C1 segment of cervical spinal cord (tissue), 14 donors: ENCODE measurements around the gene SH2D1B.
"Not testable (repeated sequence)": the region's sequence is repeated elsewhere in the genome, so short reads cannot be mapped to it uniquely, and the experiment has no call there.

Experiments used
- DNase-seq, 14 donors: peaks; one replicate each; lab custom pipeline; 2025; lab: John Stamatoyannopoulos, UW

Gene SH2D1B

DNA sequence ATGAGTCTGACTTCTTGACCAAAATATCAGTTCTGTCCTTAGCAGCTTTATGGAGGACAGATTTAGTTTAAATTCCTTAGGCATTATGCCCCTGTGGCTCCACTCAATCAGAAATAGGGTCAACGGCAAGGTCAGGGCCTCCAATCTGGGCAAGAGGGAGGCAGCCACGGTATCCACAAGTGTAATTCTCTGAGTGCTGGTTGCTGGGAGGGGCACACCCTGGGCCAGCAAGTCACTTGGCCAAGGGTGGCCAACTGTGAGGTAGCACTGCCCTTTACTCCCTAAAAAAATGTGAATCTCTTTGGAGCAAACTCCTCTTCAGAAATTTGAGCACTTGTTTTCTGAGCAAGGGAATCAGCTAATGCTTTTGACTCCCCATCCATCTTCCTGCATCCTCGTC, 48.1 kb downstream of the SH2D1B start:
- no peak for DNase-seq

DNA sequence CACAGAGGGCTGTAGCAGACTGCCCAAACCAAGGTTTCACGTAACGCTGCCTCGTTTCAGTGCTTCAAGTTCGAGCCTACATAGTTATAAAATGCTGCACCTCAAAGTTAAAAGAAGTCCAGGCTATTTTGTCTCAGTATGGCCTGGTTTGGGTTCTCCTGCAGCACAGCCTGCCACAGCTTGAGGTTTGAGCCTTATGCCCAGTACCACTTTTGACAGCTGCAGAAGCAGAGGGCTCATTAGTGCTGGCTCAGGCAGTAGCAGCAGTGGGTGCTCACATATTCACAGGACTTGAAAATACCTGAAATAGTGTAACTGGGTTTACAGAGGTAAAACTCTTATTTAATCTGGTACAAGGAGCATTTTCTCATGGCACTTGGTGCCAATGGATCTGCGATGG, 50.6 kb downstream of the SH2D1B start:
- DNase-seq, result no peak

DNA sequence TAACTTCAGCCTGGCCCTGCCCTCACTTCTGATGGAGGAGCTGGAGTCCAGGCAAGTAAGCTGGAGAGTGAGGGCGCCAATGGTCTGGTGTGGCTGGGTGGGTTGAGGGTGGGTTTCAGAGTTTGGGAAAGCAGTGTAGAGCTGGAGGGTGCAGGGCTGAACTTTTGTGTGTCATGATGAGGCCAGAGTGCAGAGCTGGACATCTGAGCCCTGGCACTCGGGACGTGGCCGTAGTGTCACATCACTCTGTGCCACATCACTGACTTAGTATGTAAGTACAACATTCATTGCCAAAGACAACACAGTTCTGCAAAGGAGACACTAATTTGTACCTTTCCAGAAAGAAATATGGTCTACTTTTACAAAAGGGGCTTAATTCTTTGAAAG, 51.1 kb downstream of the SH2D1B start:
- no peak for DNase-seq

DNA sequence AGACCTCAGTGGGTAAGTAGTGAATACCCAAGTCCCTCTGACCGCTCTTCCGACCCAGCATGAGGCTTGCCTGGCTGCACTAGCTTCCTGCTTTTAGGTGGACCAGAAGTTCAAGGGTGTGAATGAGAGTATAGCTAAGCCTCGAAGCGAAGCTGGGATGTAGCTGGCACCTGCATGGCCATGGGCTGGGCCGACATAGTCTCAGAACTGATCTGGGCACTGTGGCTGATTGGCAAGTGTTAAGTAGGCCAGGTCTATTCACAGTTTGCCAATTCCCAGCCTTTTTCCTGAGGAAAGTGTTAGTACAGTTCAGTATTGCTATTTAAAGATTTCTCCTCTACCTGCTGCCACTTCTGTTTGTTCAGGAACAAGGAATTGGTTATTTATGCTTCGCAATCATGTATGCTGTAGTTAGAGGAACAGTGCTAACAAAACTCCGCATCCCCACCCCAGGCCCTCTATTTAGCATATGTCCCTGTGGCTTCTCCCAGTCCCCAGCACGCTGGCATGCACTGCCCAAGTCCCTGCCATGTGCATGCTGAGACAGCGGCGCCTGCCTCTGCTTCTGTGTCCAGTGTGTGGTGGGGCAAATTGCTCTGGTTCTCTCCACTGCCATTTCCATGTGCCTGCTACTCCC, 51.6 kb downstream of the SH2D1B start:
- DNase-seq, result no peak

DNA sequence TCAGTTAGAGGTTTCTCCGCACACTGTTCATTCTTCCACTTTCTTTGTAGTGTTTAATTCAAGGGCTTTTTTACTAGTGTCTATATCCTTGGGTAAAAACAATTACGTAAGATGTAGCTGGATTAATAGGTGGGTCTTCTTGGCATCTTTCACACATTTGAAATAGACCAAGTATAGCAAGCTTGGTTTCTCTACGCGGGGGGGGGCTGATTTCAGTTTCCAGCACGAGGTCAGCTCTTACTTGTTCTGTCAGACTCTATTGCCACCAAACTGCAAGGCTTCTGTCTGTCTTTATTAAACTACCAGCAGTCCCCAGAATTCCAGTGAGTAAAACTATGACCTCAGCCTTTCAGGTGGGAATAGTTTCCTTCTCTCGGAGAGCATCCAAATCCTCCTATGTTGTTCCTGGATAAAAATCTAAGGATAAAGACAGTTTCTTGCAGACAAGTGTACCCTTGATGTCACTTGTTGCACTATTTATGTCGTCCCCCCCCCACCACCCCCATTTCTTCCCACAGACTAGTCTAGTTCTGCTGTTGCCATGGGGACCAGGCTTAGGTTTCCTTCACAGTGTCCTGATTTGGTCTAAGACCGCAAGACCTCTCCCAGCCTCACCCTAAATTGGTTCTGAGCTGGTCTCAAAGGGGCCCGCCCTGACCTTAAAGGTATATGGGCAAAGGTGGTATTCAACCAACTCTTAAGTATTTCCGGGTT, 52.3 kb downstream of the SH2D1B start:
- DNase-seq, result no peak

DNA sequence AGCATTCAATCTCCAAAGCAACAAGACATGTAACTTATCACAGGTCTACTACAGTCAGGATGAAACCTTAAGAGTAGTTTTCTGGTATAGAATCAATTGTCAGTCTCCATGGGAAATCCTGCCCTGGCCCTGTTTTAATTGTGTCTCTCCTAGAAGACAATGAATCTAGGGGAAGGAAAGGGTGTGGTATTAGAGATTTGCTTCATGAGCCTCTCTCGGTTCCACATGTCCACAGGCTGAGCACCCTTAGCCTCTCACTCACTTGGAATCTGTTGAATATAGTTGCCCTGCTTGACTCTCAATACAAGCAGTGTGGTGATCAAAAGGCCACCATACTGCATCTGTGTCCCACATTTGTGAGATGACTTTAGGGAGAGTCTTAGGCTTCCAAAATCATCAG, 53.0 kb downstream of the SH2D1B start:
- no peak for DNase-seq

DNA sequence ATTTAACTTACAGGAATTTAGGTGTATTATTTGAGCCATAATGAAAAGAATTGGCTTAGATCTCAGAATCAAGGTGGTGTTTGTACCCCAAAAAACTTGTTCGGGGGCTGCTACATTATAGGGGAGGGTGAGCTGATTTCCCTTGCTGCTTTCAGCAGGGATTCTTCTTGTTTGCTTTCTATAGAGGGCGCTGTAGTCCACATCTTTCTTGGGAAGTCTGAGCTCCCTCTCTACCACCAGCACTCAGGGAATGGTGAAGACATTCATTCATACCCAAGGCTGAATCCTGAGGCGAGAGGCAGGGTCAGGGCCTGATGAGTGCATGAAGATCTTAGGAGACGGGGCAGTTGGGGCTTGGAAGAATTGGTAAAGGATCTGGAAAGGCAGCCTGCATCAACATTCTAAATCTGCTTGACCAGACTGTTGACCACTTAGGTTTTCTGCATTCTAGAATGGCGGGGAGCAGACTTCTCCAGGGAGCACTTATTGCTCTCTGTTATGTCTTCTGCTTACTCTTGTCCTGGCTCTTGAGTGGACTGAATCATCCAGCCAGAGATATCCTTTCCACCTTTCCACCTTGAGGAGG, 54.2 kb downstream of the SH2D1B start:
- no peak for DNase-seq

DNA sequence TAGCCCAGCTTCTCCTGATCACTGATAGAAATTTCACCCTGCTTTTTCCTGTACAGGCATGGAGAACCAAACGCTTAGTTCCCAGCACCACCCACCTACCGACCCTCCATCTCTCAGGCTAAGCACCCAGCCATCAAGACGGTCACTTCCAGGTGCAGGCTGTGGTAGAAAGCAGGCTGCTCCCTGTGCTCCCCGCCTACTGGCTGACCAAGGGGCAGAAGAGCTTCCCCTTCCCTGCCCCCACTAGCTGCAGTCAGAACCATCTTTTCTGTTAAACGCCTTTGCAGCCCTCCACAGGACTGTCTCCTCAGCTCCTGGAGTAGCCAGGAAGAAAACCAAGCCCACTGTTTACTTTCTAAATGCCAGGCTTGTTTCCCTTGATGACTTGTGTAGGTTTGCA, 58.2 kb downstream of the SH2D1B start:
- DNase-seq, result no peak

DNA sequence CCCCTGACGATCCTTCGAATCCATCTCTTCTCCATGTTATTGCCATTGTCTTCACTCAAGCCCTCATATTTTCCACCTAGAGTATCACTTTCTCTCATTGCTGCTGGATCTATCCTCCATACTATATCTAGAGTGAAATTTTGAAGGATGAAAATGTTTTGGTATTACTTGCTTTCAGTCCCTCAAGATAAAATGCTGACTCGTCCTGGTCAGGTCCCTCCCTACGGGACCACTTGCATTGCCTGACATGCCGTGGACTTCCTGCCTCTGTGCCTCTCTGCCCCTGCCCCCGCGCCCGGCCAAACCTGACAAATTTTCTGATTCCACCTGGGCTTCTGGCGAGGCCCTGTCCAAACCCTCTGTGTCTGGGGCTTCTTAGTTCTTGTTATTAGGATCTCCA, 58.9 kb downstream of the SH2D1B start:
- no peak for DNase-seq

DNA sequence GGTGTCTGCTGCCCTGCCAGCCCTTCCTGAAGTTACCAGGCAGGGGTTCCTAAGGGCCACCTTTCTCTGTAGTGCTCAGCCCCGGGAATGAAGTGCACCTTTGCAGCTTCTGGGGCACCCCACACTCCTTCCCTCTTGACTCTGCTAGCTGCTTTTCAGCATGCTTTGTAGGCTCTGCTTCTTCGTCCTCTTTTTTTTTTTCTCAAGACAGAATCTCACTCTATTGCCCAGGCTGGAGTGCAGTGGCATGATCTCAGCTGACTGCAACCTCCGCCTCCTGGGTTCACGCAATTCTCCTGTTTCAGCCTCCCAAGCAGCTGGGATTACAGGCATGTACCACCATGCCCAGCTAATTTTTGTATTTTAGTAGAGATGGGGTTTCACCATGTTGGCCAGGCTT, 60.1 kb downstream of the SH2D1B start:
- DNase-seq, result not testable (repeated sequence)

DNA sequence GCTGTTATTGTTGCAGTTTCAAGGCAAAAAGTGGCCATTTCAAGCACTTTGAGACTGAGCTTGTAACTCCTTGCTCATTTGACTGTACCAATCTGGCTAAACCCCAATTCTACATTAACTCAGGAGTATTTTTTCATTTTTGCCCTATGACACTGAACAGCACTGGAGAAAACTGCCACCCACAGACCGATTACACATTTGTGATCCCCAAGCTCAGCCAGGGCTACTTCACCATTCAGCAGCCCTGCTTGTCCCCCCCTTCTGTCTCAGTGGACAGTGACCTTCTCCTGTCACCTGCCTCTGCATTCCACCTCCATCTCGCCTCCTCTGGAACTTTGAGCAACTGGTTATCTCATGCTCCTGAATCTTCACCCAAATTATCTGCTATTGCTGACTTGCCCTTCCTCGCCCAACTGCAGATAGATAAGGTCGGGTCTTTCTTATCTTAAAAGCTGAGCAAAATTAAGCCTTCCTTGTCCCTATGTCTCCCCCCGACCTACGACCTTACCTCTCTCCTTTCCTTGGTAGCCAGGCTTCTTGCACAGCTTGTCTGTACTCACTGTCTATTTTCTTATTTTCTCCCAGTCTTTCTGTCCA, 60.6 kb downstream of the SH2D1B start:
- no peak for DNase-seq

DNA sequence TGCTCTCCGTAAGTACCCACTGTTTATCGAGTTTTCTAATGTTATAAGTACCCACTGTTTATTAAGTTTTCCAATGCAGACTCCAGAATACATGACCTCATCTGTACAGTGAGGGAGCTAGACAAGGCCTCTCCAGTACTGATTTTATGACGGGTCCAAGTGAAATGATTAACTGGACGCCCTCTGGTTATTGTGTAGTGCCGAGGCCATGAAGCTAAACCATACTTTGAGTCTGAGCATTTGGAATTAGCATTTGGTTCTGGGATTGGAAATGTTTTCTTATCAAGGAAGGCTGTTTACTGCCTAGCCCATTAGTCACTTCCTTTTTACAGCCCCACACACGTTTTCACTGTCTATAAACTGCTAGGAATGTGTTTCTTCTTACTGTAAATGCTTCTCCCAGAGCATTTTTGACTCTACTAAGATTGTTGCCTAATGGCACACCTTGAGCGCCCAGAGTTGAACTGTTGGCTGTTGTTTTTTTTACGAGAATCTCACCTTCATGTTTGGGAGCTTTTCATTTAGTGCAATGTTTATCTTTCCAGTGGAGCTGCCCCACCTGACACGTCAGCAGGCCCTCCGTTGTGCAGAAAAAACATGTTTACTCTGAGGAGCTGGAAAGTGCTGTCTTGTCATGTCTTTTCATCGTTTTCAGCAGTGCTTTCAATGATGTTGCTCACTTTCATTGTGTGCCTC, 62.2 kb downstream of the SH2D1B start:
- DNase-seq, result no peak

DNA sequence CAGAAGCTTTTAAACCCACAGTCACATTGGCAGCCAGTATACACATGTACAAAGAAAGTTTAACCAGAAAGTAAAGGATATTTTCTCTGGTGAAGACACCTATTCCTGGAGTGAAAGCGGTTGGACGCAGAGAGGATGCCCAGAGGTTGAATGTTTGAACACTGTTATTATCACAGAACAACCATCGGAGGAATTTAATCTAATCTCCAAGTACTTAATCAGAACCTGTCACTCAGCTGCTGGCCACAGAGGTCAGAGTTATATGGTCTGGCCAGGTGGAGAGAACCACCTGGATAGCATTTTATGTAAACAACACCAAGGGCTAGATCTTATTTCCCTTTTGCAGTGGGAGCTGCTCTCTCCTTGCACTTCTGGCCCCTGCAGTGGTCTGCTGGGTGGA, 64.7 kb downstream of the SH2D1B start:
- DNase-seq, result no peak
